ENCODE results near the gene PAM.

- TF ChIP-seq ARNTL (CRISPR knock-in tag; IDR thresholded peaks at IDR 0.05) (no peak), EP300 (IDR thresholded peaks at IDR 0.05; ENCODE audit: low read depth in 2 of 2, low read length in 2 of 2) (no peak), EP300 (CRISPR knock-in tag; IDR thresholded peaks at IDR 0.05; ENCODE audit: borderline replicate concordance) (no peak), PRDM15 (CRISPR knock-in tag; IDR thresholded peaks at IDR 0.05) (no peak), EZH2 (conservative IDR thresholded peaks at IDR 0.05; ENCODE audit: low read depth, low read length) (no peak), GABPB1 (CRISPR knock-in tag; IDR thresholded peaks at IDR 0.05) (no peak), REST (IDR thresholded peaks at IDR 0.05; ENCODE audit: borderline replicate concordance in 1 of 2, low read depth in 1 of 2, low read length in 2 of 2) (no peak), JUNB (CRISPR knock-in tag; IDR thresholded peaks at IDR 0.05; ENCODE audit: borderline replicate concordance) (no peak), POLR2A (IDR thresholded peaks at IDR 0.05; ENCODE audit: insufficient read depth in 1 of 2, low read depth in 2 of 2, low read length in 2 of 2) (no peak), SNAPC2 (CRISPR knock-in tag; IDR thresholded peaks at IDR 0.05) (no peak), HNRNPK (IDR thresholded peaks at IDR 0.05; ENCODE audit: low read depth, low read length, poor library complexity, severe bottlenecking) (no peak), USF2 (IDR thresholded peaks at IDR 0.05; ENCODE audit: low read depth, low read length) (no peak), USF2 (CRISPR knock-in tag; IDR thresholded peaks at IDR 0.05; ENCODE audit: borderline replicate concordance) (no peak)
These were observed 248.8 kb downstream of the PAM start for GRCh38 chr5:103003872-103004271.
